Measurements from ENCODE around the gene C1orf226. TPM values are rescaled to one million over a fixed set of nuclear protein-coding genes. Genes with fewer than 3 reads are reported as not detected.

Gene C1orf226
- polyA plus RNA-seq, 2 of the 4 experiments (the other 2 are of a cell fraction) = 0.32 to 0.37 TPM

GRCh38 chr1:162421258-162422164 lies 40.0 kb downstream of the C1orf226 start:
- DNase-seq (ENCODE audit: low read depth in 1 of 2, low spot score in 1 of 2) = no peak
- Histone ChIP-seq H3K4me2 (no peak overlapping the region), H3K4me3 (no peak overlapping the region), H3K27ac (no peak overlapping the region), H3K4me1 (no peaks in the 10 kb centered on the region), H3K9me3 (0 out of 3 replicates have a peak, but pooled peaks cover 3% of the 10 kb centered on the region)
- TF ChIP-seq EP300 (IDR thresholded peaks at IDR 0.05) (no peak), NR3C1 (IDR thresholded peaks at IDR 0.05) (no peak), MYC (IDR thresholded peaks at IDR 0.05; ENCODE audit: borderline replicate concordance, low read length) (no peak), SMC3 (IDR thresholded peaks at IDR 0.05) (no peak), CHD4 (IDR thresholded peaks at IDR 0.05; ENCODE audit: borderline replicate concordance) (no peak), POLR2A (IDR thresholded peaks at IDR 0.05; ENCODE audit: low read length) (no peak), ZNF302 (CRISPR knock-in tag; IDR thresholded peaks at IDR 0.05) (no peak), HEYL (CRISPR knock-in tag; IDR thresholded peaks at IDR 0.05) (no peak), POLR2AphosphoS2 (conservative IDR thresholded peaks at IDR 0.05; ENCODE audit: low read length) (no peak), RNF2 (IDR thresholded peaks at IDR 0.05; ENCODE audit: borderline replicate concordance, low read depth) (no peak), KDM5A (IDR thresholded peaks at IDR 0.05) (no peak), PHF8 (IDR thresholded peaks at IDR 0.05; ENCODE audit: borderline replicate concordance, low read depth) (no peak), ZSCAN20 (CRISPR knock-in tag; IDR thresholded peaks at IDR 0.05) (no peak), NPAS2 (CRISPR knock-in tag; IDR thresholded peaks at IDR 0.05; ENCODE audit: borderline replicate concordance) (no peak), ZC3H11A (IDR thresholded peaks at IDR 0.05) (no peak), REST (IDR thresholded peaks at IDR 0.05) (no peak), HMGXB4 (CRISPR knock-in tag; IDR thresholded peaks at IDR 0.05; ENCODE audit: borderline replicate concordance) (no peak), BCL3 (IDR thresholded peaks at IDR 0.05) (no peak)
- WGBS (ENCODE audit: missing lambda C conversion rate) = 26% methylated on average over 5 of the region's 5 CpGs
- ChIA-PET POLR2A (no interaction called here), CTCF (interaction anchor here (0.7 kb wide), 1 partner anchor 317 kb away, joined by 3 read pairs; no protein-coding TSS in a partner anchor)
- no peak for ATAC-seq
- no peak for FAIRE-seq
